Measurements from ENCODE around the gene THSD4.

THSD4 gene

DNA sequence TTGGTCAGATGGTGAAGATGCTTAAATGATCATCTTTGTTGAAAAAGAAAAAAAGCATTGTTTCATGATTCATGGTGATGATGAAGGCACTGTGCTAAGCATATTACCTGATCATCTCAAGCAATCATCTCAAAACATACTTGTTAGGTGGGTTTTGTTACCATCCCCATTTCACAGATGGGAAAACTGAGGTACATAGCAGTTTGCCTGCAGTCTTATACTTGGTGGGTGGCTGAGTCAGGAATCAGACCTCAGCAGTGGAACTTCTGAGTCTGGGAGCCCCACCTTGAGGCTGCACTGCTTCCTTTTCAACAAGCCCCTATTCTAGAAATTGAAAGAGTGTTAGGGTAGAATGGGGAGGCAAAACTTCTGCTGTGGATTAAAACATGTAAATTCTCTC is 341.1 kb downstream of the THSD4 start:
- TF ChIP-seq CTCF (IDR thresholded peaks at IDR 0.05), result no peak

GRCh38 chr15:71456811-71457210 is 341.5 kb downstream of the THSD4 start:
- TF ChIP-seq CTCF (IDR thresholded peaks at IDR 0.05), result no peak

GRCh38 chr15:71458089-71458660 is 342.9 kb downstream of the THSD4 start:
- no peak for TF ChIP-seq CTCF (IDR thresholded peaks at IDR 0.05)

GRCh38 chr15:71461748-71462147 is 346.5 kb downstream of the THSD4 start:
- no peak for TF ChIP-seq CTCF (IDR thresholded peaks at IDR 0.05)

DNA sequence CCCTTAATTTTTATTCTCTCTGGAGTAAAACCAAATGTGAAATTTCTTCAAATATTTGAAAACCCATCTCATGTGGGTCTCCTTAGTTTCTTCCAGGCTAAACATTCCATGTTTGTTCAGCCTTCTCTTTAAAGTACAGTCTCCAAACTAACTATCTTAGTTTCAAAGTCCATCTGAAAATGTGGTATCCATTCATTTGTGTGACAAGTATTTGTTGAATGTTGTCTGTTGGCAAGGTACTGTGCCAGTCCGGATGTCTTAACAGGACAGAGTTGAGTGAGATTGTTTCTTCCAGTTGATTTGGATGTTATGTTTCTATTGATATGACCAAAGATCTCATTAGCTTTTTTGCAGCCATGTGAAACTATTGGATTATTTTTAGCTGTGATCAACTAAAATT is 347.4 kb downstream of the THSD4 start:
- no peak for TF ChIP-seq CTCF (IDR thresholded peaks at IDR 0.05)

DNA sequence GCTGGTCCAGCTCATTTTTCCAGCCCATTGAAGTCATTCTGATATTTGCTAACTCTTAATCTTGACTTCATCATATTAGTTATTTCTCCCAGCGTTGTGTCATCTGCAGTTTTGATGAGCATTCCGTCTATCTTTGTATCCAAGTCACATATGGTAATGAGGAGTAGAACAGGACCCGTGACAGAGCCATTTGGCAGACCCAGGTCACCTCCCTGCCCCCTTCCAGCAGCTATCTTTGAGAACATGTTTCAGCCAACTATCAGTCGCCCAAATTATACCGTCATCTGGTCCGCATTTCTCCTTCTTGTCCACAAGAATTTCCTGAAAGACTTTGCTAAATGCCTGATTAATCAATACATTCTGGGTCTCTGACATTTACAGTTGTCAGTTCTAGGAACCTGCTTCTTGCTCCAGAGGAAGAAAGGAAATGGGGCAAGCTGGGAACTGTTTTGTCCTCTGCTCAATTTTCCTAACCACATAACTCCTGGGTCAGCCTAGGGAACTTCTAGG is 347.9 kb downstream of the THSD4 start:
- no peak for TF ChIP-seq CTCF (IDR thresholded peaks at IDR 0.05)

DNA sequence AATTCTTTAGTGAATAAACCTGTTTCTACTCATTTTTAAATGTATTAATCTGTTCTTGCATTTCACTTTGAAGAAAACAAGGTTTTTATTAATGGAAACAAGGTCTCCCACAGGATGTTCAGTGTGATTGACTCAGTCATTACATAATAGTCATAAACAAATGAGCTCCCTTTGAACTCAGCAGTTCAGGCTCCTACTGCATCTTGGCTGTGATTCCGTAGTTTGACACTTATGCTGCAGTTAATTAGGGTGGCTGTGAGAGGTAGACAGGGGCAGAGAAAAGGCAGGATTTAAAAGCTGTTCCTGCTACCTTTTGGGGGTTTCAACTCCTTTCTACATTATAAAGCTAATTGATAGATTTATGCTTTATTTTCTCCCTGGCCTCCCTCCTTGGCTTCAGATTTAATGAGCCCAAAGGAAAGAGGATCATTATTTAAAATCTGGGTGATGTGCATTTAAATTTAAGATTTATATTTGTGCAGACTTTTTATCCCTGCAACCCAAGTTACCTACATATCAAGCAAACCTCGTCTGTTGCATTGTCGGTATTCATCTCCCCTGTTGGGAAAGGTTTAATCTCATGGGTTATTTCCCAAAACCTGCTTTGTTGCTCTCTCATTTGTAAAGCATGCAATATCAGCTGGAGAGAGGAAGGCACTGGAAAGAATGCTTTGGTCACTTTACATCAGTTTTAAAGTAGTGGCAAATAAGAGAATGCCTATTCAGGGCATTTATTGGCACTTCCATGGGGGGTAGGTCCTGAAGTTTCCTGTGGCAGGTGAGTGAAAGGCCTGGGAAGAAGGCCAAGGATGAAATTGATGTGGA is 350.1 kb downstream of the THSD4 start:
- TF ChIP-seq CTCF (IDR thresholded peaks at IDR 0.05), result no peak

Measured in LNCAP (cell line).